Stimulated activated CD4-positive, alpha-beta T cell treated with anti-CD3 and anti-CD28 coated beads, TNF-alpha, amount 100 ng/mL, for 1 hour (primary cell): ENCODE results near the gene TCF4.

Experiments used
- DNase-seq, 3 donors: peaks; one replicate each; pipeline ENCODE4 v3.0.0-alpha.2; 2020; ENCODE audit warnings: low read depth in 3 of 3, low spot score in 1 of 3

Gene TCF4

DNA sequence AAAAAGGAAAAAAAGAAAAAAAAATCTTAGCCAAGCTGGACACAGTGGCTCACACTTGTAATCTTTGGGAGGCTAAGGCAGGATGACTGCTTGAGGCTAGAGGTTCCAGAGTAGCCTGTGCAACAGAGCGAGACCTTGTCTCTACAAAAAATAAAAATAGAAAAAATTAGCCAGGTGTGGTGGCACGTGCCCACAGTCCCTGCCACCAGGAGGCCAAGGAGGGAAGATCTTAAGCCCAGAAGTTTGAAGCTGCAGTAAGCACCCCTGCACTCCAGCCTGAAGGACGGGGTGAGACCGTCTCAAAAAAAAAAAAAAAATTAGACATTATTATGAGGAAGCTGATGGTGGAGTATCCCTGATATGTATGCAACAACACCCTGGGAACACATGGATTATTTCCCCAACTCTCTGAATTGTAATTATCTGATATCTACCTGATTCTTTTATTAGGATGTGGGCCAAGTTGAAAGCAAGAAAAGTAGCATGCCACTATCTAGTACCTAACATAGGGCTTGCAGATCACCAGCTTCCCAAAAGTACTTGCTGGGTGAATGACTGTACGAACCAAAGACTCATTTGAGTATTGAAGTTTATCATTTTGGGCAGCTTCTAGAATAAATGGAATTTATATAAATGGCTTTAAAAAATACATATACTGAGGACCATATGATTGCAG is 140.9 kb downstream of the TCF4 start:
- no peak for DNase-seq

DNA sequence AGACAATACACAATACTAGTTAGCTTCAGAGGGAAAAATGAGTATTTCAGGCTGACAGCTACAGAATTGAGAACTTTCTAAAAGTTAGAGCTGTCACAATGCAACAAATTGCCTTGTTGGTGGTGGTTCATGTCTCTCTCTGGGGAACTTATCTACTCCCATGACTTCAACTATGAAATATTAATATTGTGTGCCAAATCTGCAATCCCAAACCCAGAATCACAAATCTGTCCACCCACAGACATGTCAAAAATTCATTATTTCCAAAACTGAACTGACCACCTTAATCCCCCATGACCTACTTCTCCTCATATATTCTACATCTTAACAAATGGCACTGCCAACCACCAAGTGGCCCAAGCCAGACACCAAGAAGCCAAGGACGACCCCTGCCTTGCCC is 143.5 kb downstream of the TCF4 start:
- no peak for DNase-seq

GRCh38 chr18:55443776-55444175 is 144.2 kb downstream of the TCF4 start:
- no peak for DNase-seq

GRCh38 chr18:55442561-55442960 is 145.4 kb downstream of the TCF4 start:
- DNase-seq, result no peak

DNA sequence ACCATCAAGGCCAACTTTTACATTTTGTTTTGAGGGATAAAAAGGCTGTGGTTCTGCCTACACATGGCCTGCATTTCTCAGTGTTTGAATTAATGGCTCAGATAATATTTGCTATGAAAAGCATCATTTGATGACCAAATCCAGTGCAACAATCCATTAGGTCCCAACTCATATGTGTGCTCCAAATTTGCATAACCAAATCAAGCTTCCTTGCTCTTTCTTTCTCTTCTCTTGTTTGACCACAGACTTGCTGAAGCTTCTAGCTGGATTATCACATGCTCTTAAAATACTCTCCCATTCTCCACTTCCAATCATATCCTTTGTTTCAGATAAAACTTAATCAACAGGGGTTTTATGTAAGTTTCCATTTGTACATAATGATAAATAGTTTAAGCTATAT is 147.0 kb downstream of the TCF4 start:
- no peak for DNase-seq

- DNase-seq, result no peak
Observed at GRCh38 chr18:55439056-55439455, 148.9 kb downstream of the TCF4 start.

GRCh38 chr18:55435592-55435991 is 152.4 kb downstream of the TCF4 start:
- DNase-seq, result no peak

- DNase-seq, result no peak
Observed at GRCh38 chr18:55433648-55434047, 154.3 kb downstream of the TCF4 start.

GRCh38 chr18:55433140-55433539 is 154.9 kb downstream of the TCF4 start:
- no peak for DNase-seq

GRCh38 chr18:55432307-55433040 is 155.5 kb downstream of the TCF4 start:
- DNase-seq, result no peak

- no peak for DNase-seq
Observed at GRCh38 chr18:55430026-55430425, 158.0 kb downstream of the TCF4 start.

- no peak for DNase-seq
Observed at GRCh38 chr18:55427951-55428350, 160.0 kb downstream of the TCF4 start.

GRCh38 chr18:55425698-55426097 is 162.3 kb downstream of the TCF4 start:
- no peak for DNase-seq

DNA sequence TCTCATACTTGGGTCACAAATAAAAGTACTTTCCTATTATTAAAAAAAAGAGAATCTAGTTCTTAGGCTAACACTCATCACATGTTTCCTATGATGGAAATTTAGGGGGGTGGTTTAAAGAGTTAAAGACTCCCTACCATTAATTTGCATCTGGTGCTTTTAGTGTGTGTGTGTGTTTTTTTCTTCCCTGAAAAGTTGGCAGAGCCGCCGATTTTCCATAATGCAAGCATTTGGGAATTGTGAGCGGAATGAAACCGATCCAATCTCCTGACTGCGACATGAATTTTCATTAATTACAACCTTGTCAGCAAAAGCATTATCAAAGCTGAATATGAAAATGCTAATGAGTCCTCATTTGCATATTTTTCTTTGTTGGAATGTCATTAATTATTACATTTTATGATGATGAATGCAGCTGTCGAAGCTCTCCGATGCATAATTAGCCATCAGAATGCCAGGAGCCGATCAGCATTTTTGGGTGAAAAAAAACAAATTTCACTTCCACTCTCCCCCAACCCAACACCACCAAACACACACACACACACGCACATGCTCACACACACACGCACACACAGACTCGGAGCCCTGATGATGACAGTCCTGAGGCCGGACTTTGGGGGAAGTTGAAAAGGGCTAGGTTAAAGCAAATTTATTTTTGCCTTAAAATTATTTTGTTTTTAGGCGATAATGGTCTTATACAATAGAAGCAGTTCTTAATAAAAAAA is 165.4 kb downstream of the TCF4 start:
- DNase-seq, result no peak

DNA sequence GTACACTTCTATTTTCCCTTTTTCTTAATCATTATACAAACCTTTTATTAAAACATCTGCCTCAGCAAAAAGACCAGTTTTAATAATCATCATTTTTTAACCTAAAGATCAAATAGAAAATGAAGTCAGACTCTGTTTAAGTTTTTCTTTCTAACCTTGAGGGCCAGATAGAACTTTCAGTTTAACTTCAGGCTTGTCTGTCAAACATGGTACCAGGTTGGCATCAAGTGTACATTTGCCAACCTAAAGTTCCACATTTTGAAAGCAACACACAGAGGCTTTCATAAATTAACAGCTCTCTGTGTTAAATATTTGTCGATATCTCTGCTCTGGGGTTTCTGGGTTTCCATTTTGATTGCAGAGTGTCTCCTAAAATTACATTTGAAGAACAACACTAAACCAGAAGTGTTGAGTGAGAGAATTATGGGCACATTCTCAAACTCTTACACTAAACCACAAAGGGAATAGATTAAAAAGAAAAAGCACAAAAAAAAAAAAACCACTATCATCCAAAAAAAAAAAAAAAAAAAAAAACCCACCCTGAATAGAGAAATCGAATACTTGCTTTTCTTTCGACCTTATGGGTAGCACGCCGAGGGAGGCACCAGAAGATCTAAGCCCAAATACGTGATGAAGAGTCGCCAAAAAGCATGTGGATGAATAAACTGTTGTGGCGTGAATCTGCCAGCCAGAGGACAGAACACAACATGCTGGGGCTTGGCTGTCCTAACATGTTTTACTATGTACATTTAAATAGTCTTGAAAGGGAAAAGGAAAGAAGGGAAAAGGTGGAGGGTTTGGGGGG is 166.2 kb downstream of the TCF4 start:
- DNase-seq, result no peak

DNA sequence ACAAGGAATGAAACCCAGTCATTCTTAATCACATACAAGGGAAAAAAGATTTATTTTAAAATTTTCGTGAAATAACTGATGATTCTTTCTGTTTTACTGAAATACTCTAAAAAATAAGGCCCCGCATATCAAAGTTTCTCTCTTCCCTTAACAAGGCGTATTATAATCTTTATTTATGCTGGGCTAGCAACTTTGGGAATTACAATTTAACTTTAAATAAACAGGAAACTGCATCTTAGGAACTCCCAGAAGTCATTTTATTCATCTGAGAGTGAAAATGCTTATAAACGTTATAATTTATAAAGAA is 166.7 kb downstream of the TCF4 start:
- no peak for DNase-seq

GRCh38 chr18:55420665-55421307 is 167.2 kb downstream of the TCF4 start:
- no peak for DNase-seq

GRCh38 chr18:55419947-55420664 is 167.9 kb downstream of the TCF4 start:
- no peak for DNase-seq

DNA sequence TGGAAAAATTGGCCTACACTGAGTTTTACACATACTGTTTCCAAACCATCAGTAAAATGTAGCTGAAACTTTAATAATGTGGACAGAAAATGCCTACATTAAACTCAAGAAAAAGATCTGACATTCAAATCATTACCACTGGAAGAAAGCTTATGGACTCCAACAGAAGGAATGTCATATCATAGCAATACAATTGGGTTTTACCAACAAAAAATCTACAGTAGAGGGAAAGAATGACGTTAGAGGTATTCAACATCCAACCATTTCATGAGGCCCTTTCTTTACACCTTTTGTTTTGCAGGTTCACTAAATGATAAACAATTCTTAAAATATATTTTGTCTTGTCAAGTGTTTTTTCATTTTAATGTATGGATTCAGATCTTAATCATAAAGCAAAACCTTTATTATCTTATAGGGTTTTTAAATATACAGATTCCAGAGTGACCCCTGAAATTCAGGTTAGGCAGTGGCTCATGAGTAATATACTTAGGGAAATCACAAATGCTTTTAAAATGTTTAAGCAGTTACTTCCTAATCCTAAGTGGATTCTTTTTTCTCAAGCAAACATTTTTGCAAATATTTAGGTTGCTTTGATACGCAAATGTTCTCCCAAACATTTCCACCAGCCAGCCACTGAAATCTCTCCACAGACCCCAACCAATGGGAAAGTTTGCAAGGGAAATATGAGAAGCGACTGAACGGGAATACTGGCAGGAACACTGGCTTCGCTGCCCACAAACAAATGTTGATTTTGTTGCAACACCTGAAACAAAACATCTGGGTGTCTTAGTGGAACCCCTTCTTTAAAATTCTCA is 168.7 kb downstream of the TCF4 start:
- DNase-seq, result no peak

GRCh38 chr18:55418439-55418838 is 169.6 kb downstream of the TCF4 start:
- DNase-seq, result no peak
